ENCODE data around the gene KIF5A. TPM values are rescaled to one million over a fixed set of nuclear protein-coding genes. Genes with fewer than 3 reads are reported as not detected.

The KIF5A gene
- total RNA-seq, 4 donors from 2014 or later = 0.15 to 0.22 (median 0.19) TPM; not detected in 1

GRCh38 chr12:57577981-57578758 lies 28.3 kb downstream of the KIF5A start:
- TF ChIP-seq POLR2A (IDR thresholded peaks at IDR 0.05) (no peak), CTCF (IDR thresholded peaks at IDR 0.05) (no peak)
- intact Hi-C loops (cut with DNase I) = no loop called here
- 74 to 89% methylated on average over 11 to 12 of the region's 12 CpGs for WGBS, 2 donors
- Histone ChIP-seq H3K27ac (no peak overlapping the region), H3K4me3 (no peak overlapping the region), H3K36me3 (no peaks in the 10 kb centered on the region), H3K4me1 (no peaks in the 10 kb centered on the region), H3K27me3 (peaks cover 0 to 7% (median 0%) of the 10 kb centered on the region in 4 donors), H3K9me3 (no peaks in the 10 kb centered on the region)
- DNase-seq = no peak

GRCh38 chr12:57579011-57579410 lies 29.2 kb downstream of the KIF5A start:
- Histone ChIP-seq H3K27me3 (peaks cover 0 to 7% (median 0%) of the 10 kb centered on the region in 4 donors), H3K4me3 (no peak overlapping the region), H3K4me1 (no peaks in the 10 kb centered on the region), H3K9me3 (no peaks in the 10 kb centered on the region), H3K27ac (no peak overlapping the region), H3K36me3 (no peaks in the 10 kb centered on the region)
- WGBS, 2 donors = 68 to 83% methylated on average over 1 to 2 of the region's 2 CpGs
- TF ChIP-seq POLR2A (IDR thresholded peaks at IDR 0.05) (no peak), CTCF (IDR thresholded peaks at IDR 0.05) (no peak)
- intact Hi-C loops (cut with DNase I) = no loop called here
- DNase-seq = no peak

GRCh38 chr12:57579677-57580465 lies 30.0 kb downstream of the KIF5A start:
- peaks cover 0 to 10% (median 0%) of the 10 kb centered on the region in 4 donors for H3K27me3 ChIP-seq
- 83 to 92% methylated on average over 8 of the region's 8 CpGs for WGBS, 2 donors
- H3K9me3 ChIP-seq = no peaks in the 10 kb centered on the region
- H3K27ac ChIP-seq = no peak overlapping the region
- no peak overlapping the region for H3K4me3 ChIP-seq
- no peak for DNase-seq
- H3K36me3 ChIP-seq = no peaks in the 10 kb centered on the region
- TF ChIP-seq CTCF (IDR thresholded peaks at IDR 0.05) (no peak), POLR2A (IDR thresholded peaks at IDR 0.05) (no peak)
- intact Hi-C loops (cut with DNase I) = loop anchor here (5.0 kb wide), 1 partner anchor 42 kb away; no protein-coding TSS in a partner anchor
- H3K4me1 ChIP-seq = no peaks in the 10 kb centered on the region

- 56 to 86% methylated on average over 3 to 4 of the region's 4 CpGs for WGBS, 2 donors
- no peak overlapping the region for H3K27ac ChIP-seq
- no peaks in the 10 kb centered on the region for H3K36me3 ChIP-seq
- TF ChIP-seq CTCF (IDR thresholded peaks at IDR 0.05) (no peak), POLR2A (IDR thresholded peaks at IDR 0.05) (no peak)
- intact Hi-C loops (cut with DNase I) = loop anchor here (5.0 kb wide), 1 partner anchor 42 kb away; no protein-coding TSS in a partner anchor
- no peak overlapping the region for H3K4me3 ChIP-seq
- H3K27me3 ChIP-seq = peaks cover 0 to 16% (median 0%) of the 10 kb centered on the region in 4 donors
- H3K4me1 ChIP-seq = no peaks in the 10 kb centered on the region
- no peaks in the 10 kb centered on the region for H3K9me3 ChIP-seq
- no peak for DNase-seq
Measured at GRCh38 chr12:57580466-57580795, 30.6 kb downstream of the KIF5A start.

- intact Hi-C loops (cut with DNase I) = loop anchor here (5.0 kb wide), 1 partner anchor 40 kb away; no protein-coding TSS in a partner anchor
- DNase-seq = no peak
- Histone ChIP-seq H3K4me3 (no peak overlapping the region), H3K27me3 (peaks cover 0 to 16% (median 0%) of the 10 kb centered on the region in 4 donors), H3K4me1 (no peaks in the 10 kb centered on the region), H3K27ac (no peak overlapping the region), H3K9me3 (no peaks in the 10 kb centered on the region), H3K36me3 (no peaks in the 10 kb centered on the region)
- TF ChIP-seq CTCF (IDR thresholded peaks at IDR 0.05) = no peak
- no peak for TF ChIP-seq POLR2A (IDR thresholded peaks at IDR 0.05)
- WGBS, 2 donors = 100% methylated on average over 1 of the region's 1 CpG; no CpG with 5 or more reads in 1 of the 2 donors
Measured at GRCh38 chr12:57581802-57582201, 32.0 kb downstream of the KIF5A start.
